Ramos (cell line): ENCODE data around the gene NOTO.

ENCODE experiments used
- in situ Hi-C: fragments of 300-500 bp; cut with MboI; formaldehyde crosslinking; loops from one replicate; pipeline ENCODE4 v1.14.3; 2022; ENCODE audit warnings: low sequenced_read_pairs; ENCODE audit not compliant: unreplicated experiment

The NOTO gene

DNA sequence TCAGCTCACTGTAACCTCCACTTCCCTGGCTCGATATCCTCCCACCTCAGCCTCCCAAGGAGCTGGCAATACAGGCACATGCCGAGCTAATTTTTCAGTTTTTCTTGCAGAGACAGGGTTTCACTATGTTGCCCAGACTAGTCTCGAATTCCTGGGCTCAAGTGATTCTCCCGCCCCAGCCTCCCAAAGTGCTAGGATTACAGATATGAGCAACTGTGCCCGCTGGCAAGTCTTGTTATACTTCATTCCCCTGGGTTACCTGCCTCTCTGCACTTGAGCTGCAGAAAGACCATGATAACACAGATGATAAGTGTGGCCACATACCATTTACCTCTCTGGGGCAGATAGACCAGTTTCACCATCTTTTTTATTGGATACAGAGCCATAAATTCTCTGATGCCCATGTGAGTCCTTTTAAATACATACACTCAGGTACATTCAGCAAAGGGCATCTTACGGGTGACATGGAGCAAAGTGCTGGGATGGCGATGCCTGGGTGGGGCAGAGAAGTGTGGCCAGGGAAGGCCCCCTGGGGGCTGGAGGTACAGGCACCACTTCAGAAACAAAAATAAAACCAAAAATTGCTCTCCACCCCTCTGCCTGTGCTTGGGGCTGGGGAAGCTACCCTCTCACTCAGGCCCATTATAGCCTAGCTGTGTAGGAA lies 52.1 kb downstream of the NOTO start:
- in situ Hi-C loops, result no loop called here

DNA sequence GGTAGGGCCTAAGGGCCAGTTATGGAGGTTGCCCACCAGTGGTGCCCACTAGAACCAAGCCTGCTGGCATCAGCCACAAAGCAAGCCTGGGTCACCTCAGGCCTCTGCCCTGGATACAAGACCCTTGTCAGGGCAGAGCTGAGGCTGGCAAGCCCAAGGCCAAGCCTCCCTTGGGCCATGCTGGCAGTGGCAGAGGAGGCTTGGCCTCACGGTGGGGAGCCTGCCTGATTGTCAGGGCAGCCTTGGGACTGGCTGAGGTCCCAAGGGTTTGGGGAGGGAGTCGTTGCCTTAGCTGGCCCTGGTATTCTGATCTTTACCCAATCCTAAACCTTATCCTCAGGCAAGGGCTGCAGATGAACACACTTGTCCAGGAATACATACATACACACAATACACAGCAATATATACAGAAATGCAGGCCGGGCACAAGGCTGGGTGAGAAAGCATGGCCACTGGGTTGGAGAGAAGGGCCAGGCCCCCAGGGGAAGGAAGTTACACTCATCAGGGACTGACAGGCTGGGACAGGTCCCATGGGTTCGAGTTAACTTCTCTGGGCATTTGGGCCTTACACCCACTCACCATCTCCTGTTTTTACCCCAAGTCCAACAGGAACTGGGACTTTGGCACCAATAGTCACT lies 52.8 kb downstream of the NOTO start:
- in situ Hi-C loops, result no loop called here

DNA sequence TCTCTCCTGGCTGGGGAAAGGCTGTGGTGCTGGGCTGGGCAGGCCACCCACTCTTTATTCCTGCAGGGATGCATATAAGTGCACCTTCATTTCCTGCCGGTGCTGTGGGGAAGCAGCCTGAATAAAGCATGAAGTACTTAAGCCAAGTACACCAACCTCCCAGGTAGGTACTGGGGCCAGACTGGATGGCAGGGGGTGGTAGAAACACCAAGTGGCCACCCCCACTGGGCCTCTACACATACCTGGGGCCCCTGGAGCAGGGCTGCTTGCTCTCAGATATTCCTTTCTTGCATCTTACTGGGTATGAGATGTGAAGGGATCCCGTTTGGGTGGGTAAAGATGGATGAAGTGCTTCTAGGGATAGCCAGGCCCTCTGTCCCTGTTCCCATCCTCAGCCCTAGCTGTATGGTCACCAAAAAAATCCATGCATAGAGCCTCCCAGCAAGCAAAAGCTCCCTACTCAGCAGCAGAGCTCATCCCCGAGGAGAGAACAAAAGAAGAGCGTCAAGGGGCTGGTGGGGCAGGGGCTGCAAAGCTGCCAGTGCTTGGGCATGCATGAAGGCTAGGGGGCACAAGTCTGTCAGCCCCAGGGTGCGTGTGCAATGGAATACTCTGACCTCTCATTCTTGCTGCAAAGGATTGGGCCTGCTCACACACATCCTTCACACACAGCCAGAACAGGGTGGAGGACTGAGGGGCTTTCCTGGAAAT lies 53.7 kb downstream of the NOTO start:
- in situ Hi-C loops, result no loop called here

DNA sequence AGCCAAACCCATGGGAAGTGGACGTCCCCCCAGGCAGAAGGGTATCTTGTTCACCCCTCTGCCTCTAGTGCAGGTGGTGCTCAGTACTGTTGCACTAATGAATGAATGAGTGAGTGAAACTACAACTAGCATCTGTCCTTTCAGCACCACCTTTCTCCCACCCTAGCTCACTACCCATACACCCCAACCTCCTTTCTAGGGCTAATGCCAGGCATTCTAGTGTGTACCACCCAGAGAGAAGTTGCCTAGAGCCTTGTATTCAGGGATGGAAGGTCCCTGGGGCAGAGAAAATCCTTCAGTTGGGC lies 54.2 kb downstream of the NOTO start:
- in situ Hi-C loops, result no loop called here

DNA sequence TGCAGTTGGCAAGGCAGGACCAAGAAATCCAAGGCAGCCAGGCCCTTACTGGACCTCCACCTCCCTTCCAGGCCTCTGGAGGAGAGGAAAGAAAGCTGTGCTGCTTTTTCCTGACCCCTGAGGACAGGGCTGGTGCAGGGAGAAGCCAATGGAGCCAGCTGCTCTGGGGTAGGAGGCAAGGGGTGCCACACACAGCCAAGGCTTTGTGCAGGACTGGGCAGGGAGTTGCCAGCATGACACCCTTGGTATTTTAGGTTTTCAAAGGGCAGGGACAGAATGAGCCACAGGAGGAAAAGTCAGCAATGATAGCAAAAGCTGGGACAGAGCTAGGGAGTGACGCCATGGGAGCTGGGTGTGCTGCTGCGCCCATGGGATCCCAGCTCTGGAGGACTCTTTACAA lies 54.6 kb downstream of the NOTO start:
- in situ Hi-C loops, result no loop called here

DNA sequence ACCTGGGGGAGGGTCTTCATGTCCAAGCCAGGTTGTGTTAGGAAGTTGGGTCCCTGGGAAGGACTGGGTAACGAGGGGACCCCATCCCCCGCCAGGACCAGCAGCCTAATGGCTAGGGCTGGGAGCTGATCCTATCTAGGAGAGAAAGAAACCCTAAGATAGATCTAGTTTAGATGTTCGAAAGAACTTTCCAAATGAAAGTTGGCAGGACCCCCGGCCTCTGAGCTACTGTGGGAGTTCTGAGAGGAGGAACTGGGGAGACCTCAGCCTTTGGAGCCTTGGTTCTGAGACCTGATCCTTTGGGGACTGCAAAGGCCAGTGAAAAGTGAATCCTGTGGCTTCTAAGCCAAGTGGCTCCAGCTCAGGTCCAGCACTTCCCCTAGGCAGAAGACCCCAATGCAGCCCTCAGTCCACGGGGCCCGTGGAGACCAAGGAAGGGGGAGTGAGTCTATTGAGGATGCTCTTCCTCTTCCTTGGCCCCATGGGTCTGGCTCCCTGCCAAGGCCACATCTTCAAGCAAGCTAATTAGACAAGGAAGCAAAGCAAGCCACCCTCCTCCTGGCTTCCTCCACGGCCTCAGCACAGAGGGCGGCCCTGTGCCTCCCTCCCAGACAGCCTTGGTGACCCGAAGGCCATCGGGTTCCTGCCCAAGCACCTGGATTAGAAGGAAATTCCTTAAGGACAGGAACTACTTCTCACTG lies 55.2 kb downstream of the NOTO start:
- in situ Hi-C loops, result no loop called here

DNA sequence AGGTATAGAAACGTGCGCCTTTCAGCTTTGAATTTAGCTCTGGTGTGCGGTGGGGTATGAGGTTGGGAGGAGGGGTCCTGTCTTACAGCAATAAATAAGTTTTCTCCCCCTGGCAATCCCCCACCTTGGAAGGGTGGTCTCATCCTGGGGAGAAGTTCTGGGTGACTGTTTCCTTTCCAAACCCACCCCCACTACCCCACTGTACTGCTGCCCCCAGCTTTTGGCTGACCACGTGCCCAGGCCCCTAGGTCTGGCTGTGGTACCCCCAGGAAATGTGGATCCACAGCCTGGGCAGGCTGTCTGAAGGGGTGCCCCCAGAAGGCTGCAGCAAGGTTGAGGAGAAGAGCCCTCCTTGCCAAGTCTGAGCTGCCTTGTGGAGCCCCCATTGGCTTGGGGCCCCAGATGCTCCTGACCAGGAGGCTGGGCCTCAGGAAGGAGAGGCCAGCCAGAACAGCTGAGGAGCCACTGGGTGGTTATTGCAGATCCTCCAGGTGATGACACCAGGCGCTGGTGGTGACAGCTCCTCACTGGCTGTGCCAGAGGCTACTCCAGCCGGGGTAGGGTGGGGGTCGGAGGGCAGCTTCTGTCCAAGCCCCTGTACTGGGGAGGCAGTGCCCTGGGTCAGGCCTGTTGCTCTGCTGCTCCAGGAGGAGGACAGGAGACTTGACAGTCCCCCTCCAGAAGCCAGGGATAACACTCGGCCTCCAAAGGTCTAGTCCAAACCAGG lies 56.0 kb downstream of the NOTO start:
- in situ Hi-C loops, result no loop called here

DNA sequence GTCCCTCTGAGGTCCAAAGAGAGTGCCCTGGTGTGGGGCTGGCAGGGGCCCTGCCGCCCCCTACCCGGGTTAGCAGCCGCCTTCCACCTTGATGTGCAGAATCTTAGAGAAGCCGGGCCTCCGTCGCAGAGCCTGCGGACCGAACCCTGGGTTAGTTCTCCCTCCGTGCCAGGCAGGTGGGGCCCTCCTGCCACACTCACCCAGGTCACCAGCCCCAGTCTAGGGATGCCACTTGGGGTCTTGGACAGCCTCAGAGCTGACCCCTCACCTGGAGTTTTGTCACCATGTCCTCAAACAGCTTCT lies 56.5 kb downstream of the NOTO start:
- in situ Hi-C loops, result no loop called here

DNA sequence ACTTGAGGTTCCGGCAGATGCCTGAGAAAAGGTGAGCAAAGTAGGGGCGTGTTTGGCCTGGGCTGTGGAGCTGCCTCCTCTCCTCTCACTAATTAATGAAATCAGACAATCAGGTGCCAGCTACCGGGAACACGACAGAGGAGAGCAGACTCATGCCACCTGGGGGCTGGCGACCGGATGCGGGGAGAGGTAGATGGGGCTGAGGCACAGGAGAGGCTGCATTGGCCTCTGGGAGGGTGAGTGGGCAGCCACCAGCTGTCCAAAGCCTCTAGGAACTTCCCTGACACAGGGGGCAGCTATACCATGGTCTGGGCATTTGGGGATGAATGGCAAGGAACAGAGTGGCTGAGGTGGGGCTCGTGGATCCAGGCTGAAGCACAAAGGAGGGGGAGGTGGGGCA lies 56.9 kb downstream of the NOTO start:
- in situ Hi-C loops, result no loop called here

DNA sequence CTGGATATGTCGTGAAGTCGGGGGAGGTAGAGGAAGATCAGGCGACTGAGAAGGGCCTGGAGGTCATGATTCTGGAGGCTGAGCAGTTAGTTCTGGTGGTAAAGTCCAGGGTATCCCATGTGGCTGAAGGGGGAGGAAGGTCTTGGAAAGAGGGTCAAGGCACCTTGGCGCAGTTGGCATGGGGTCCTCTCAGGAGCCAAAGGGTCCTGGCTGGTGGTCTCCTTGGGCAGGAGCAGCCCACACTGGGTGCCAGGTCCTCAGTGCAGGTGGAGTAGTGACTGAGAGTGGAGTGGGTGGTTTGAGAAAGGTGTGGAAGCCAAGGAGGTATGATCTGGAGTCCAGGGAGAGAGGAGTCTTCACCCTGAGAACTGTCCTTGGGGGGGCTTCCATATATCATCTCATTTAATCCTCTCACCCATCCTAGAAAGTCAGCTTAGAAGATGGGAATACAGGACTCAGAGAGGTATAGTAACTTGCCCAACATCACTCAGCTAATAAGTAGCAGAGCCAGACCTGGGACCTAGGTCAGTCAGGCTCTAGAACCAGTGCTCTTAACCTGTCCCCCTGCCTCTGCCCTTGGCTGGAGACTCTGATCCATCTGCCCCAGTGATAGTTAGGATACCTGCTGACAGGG lies 57.4 kb downstream of the NOTO start:
- in situ Hi-C loops, result no loop called here

DNA sequence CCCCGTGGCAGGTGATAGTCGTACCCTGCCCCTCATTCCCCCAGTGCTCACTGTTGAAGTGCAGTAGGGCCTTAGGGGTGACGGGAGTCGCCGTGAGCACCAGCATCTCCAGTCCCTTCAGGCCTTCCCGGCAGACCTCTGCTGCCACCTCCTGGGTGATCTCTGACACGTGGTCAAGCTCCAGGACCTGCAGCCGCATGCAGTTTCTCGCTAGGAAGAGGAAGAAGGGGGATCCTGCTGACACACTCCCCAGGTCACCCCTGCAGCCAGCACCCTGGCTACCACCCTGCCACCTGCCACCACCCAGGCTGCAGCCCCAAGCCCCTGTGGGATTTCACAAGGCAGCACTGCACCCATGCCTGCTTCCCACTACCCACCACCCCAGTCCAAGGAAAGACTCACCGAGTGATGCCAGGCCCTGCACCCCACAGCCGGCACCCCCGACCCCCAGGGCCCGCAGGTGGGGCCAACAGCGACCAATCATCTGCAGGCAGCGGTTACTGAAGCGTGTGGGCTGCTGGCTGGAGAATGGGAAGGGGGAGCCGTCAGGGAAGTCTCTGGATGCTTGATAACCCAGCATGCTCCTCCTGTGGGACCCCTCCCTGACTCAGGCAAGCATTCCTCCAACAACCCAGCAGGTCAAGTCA lies 58.1 kb downstream of the NOTO start:
- in situ Hi-C loops, result no loop called here
